ENCODE measurements around the gene SAG.
"Not testable (repeated sequence)": the region's sequence is repeated elsewhere in the genome, so short reads cannot be mapped to it uniquely, and the experiment has no call there.

The SAG gene

GRCh38 chr2:233329489-233330135, 22.0 kb downstream of the SAG start:
- Histone ChIP-seq H2AFZ (ENCODE audit: low read length, unreplicated experiment) (no peak overlapping the region), H3K27me3 (ENCODE audit: insufficient read depth, low read length) (peaks cover 16% of the 10 kb centered on the region; the same call in 1 of the 2 replicates), H3K4me3 (ENCODE audit: low read depth, low read length) (no peak overlapping the region)

GRCh38 chr2:233331536-233331935, 23.9 kb downstream of the SAG start:
- Histone ChIP-seq H3K27ac (ENCODE audit: low read depth, low read length) (no peak overlapping the region), H2AFZ (ENCODE audit: low read length, unreplicated experiment) (no peak overlapping the region), H3K4me1 (ENCODE audit: control insufficient read depth, insufficient read depth, low read length, unreplicated experiment) (no peaks in the 10 kb centered on the region), H3K36me3 (ENCODE audit: insufficient read depth, low read length) (no peaks in the 10 kb centered on the region), H3K79me2 (ENCODE audit: control insufficient read depth, insufficient read depth, low read length, unreplicated experiment) (no peaks in the 10 kb centered on the region), H3K4me3 (ENCODE audit: low read depth, low read length) (no peak overlapping the region), H3K27me3 (ENCODE audit: insufficient read depth, low read length) (peaks cover 22% of the 10 kb centered on the region; the same call in 1 of the 2 replicates)

More at GRCh38 chr2:233329489-233330135, 22.0 kb downstream of the SAG start:
- Histone ChIP-seq H3K79me2 (ENCODE audit: control insufficient read depth, insufficient read depth, low read length, unreplicated experiment) (no peaks in the 10 kb centered on the region), H3K4me1 (ENCODE audit: control insufficient read depth, insufficient read depth, low read length, unreplicated experiment) (no peaks in the 10 kb centered on the region), H3K36me3 (ENCODE audit: insufficient read depth, low read length) (no peaks in the 10 kb centered on the region), H3K27ac (ENCODE audit: low read depth, low read length) (no peak overlapping the region)

GRCh38 chr2:233332125-233332524, 24.5 kb downstream of the SAG start:
- no peak overlapping the region for H3K27ac ChIP-seq (ENCODE audit: low read depth, low read length)
- no peaks in the 10 kb centered on the region for H3K4me1 ChIP-seq (ENCODE audit: control insufficient read depth, insufficient read depth, low read length, unreplicated experiment)
- no peaks in the 10 kb centered on the region for H3K79me2 ChIP-seq (ENCODE audit: control insufficient read depth, insufficient read depth, low read length, unreplicated experiment)
- H2AFZ ChIP-seq (ENCODE audit: low read length, unreplicated experiment) = no peak overlapping the region
- H3K4me3 ChIP-seq (ENCODE audit: low read depth, low read length) = no peak overlapping the region
- peaks cover 22% of the 10 kb centered on the region; the same call in 1 of the 2 replicates for H3K27me3 ChIP-seq (ENCODE audit: insufficient read depth, low read length)
- no peaks in the 10 kb centered on the region for H3K36me3 ChIP-seq (ENCODE audit: insufficient read depth, low read length)

- no peak overlapping the region for H3K27ac ChIP-seq (ENCODE audit: low read depth, low read length)
These were observed 27.3 kb downstream of the SAG start for GRCh38 chr2:233334915-233335314.

GRCh38 chr2:233336091-233336490, 28.5 kb downstream of the SAG start:
- not testable (repeated sequence) for H3K27ac ChIP-seq (ENCODE audit: low read depth, low read length); H3K36me3 ChIP-seq (ENCODE audit: insufficient read depth, low read length); H2AFZ ChIP-seq (ENCODE audit: low read length, unreplicated experiment); H3K79me2 ChIP-seq (ENCODE audit: control insufficient read depth, insufficient read depth, low read length, unreplicated experiment); H3K4me3 ChIP-seq (ENCODE audit: low read depth, low read length); H3K4me1 ChIP-seq (ENCODE audit: control insufficient read depth, insufficient read depth, low read length, unreplicated experiment)
- peaks cover 36% of the 10 kb centered on the region for H3K27me3 ChIP-seq (ENCODE audit: insufficient read depth, low read length)

More at GRCh38 chr2:233334915-233335314, 27.3 kb downstream of the SAG start:
- peaks cover 36% of the 10 kb centered on the region for H3K27me3 ChIP-seq (ENCODE audit: insufficient read depth, low read length)
- no peak overlapping the region for H3K4me3 ChIP-seq (ENCODE audit: low read depth, low read length)
- no peaks in the 10 kb centered on the region for H3K79me2 ChIP-seq (ENCODE audit: control insufficient read depth, insufficient read depth, low read length, unreplicated experiment)
- no peaks in the 10 kb centered on the region for H3K36me3 ChIP-seq (ENCODE audit: insufficient read depth, low read length)
- H3K4me1 ChIP-seq (ENCODE audit: control insufficient read depth, insufficient read depth, low read length, unreplicated experiment) = no peaks in the 10 kb centered on the region
- no peak overlapping the region for H2AFZ ChIP-seq (ENCODE audit: low read length, unreplicated experiment)

GRCh38 chr2:233336541-233336940, 28.9 kb downstream of the SAG start:
- Histone ChIP-seq H3K4me1 (ENCODE audit: control insufficient read depth, insufficient read depth, low read length, unreplicated experiment) (no peaks in the 10 kb centered on the region), H3K27me3 (ENCODE audit: insufficient read depth, low read length) (peaks cover 36% of the 10 kb centered on the region), H3K36me3 (ENCODE audit: insufficient read depth, low read length) (no peaks in the 10 kb centered on the region), H3K79me2 (ENCODE audit: control insufficient read depth, insufficient read depth, low read length, unreplicated experiment) (no peaks in the 10 kb centered on the region), H3K4me3 (ENCODE audit: low read depth, low read length) (no peak overlapping the region), H3K27ac (ENCODE audit: low read depth, low read length) (no peak overlapping the region), H2AFZ (ENCODE audit: low read length, unreplicated experiment) (no peak overlapping the region)

- no peaks in the 10 kb centered on the region for H3K4me1 ChIP-seq (ENCODE audit: control insufficient read depth, insufficient read depth, low read length, unreplicated experiment)
- H3K36me3 ChIP-seq (ENCODE audit: insufficient read depth, low read length) = no peaks in the 10 kb centered on the region
- H3K27ac ChIP-seq (ENCODE audit: low read depth, low read length) = no peak overlapping the region
- no peak overlapping the region for H2AFZ ChIP-seq (ENCODE audit: low read length, unreplicated experiment)
- H3K79me2 ChIP-seq (ENCODE audit: control insufficient read depth, insufficient read depth, low read length, unreplicated experiment) = no peaks in the 10 kb centered on the region
- H3K27me3 ChIP-seq (ENCODE audit: insufficient read depth, low read length) = peaks cover 35% of the 10 kb centered on the region
- H3K4me3 ChIP-seq (ENCODE audit: low read depth, low read length) = no peak overlapping the region
These were observed 30.4 kb downstream of the SAG start for GRCh38 chr2:233338046-233338445.

GRCh38 chr2:233338812-233339368, 31.3 kb downstream of the SAG start:
- Histone ChIP-seq H3K27ac (ENCODE audit: low read depth, low read length) (no peak overlapping the region), H3K4me1 (ENCODE audit: control insufficient read depth, insufficient read depth, low read length, unreplicated experiment) (no peaks in the 10 kb centered on the region), H3K27me3 (ENCODE audit: insufficient read depth, low read length) (peaks cover 26% of the 10 kb centered on the region), H3K4me3 (ENCODE audit: low read depth, low read length) (no peak overlapping the region), H2AFZ (ENCODE audit: low read length, unreplicated experiment) (no peak overlapping the region), H3K36me3 (ENCODE audit: insufficient read depth, low read length) (no peaks in the 10 kb centered on the region), H3K79me2 (ENCODE audit: control insufficient read depth, insufficient read depth, low read length, unreplicated experiment) (no peaks in the 10 kb centered on the region)

GRCh38 chr2:233339427-233339826, 31.8 kb downstream of the SAG start:
- no peaks in the 10 kb centered on the region for H3K4me1 ChIP-seq (ENCODE audit: control insufficient read depth, insufficient read depth, low read length, unreplicated experiment)
- no peak overlapping the region for H3K27ac ChIP-seq (ENCODE audit: low read depth, low read length)
- no peaks in the 10 kb centered on the region for H3K79me2 ChIP-seq (ENCODE audit: control insufficient read depth, insufficient read depth, low read length, unreplicated experiment)
- no peak overlapping the region for H3K4me3 ChIP-seq (ENCODE audit: low read depth, low read length)
- H3K36me3 ChIP-seq (ENCODE audit: insufficient read depth, low read length) = no peaks in the 10 kb centered on the region
- peaks cover 22% of the 10 kb centered on the region for H3K27me3 ChIP-seq (ENCODE audit: insufficient read depth, low read length)
- no peak overlapping the region for H2AFZ ChIP-seq (ENCODE audit: low read length, unreplicated experiment)

- H3K4me1 ChIP-seq (ENCODE audit: control insufficient read depth, insufficient read depth, low read length, unreplicated experiment) = no peaks in the 10 kb centered on the region
- H3K27me3 ChIP-seq (ENCODE audit: insufficient read depth, low read length) = peaks cover 14% of the 10 kb centered on the region
- no peaks in the 10 kb centered on the region for H3K36me3 ChIP-seq (ENCODE audit: insufficient read depth, low read length)
- no peak overlapping the region for H3K4me3 ChIP-seq (ENCODE audit: low read depth, low read length)
- H3K79me2 ChIP-seq (ENCODE audit: control insufficient read depth, insufficient read depth, low read length, unreplicated experiment) = no peaks in the 10 kb centered on the region
- no peak overlapping the region for H3K27ac ChIP-seq (ENCODE audit: low read depth, low read length)
- no peak overlapping the region for H2AFZ ChIP-seq (ENCODE audit: low read length, unreplicated experiment)
These were observed 33.7 kb downstream of the SAG start for GRCh38 chr2:233341296-233341695.

GRCh38 chr2:233342301-233342700, 34.7 kb downstream of the SAG start:
- Histone ChIP-seq H3K36me3 (ENCODE audit: insufficient read depth, low read length) (no peaks in the 10 kb centered on the region), H3K4me1 (ENCODE audit: control insufficient read depth, insufficient read depth, low read length, unreplicated experiment) (no peaks in the 10 kb centered on the region), H3K27ac (ENCODE audit: low read depth, low read length) (no peak overlapping the region), H3K4me3 (ENCODE audit: low read depth, low read length) (no peak overlapping the region), H3K79me2 (ENCODE audit: control insufficient read depth, insufficient read depth, low read length, unreplicated experiment) (no peaks in the 10 kb centered on the region), H2AFZ (ENCODE audit: low read length, unreplicated experiment) (no peak overlapping the region), H3K27me3 (ENCODE audit: insufficient read depth, low read length) (peaks cover 12% of the 10 kb centered on the region)

Data from ACC112 (cell line).